Kidney glomerular epithelial cell (primary cell): ENCODE measurements around the gene MIGA1.
"Not testable (repeated sequence)": the region's sequence is repeated elsewhere in the genome, so short reads cannot be mapped to it uniquely, and the experiment has no call there.

ENCODE experiments used
- DNase-seq: peaks from one replicate; lab custom pipeline; 2025; lab: John Stamatoyannopoulos, UW

Gene MIGA1

GRCh38 chr1:77797991-77798390 is 18.5 kb downstream of the MIGA1 start:
- peak; percentile 21 for DNase-seq

- no peak for DNase-seq
Measured at GRCh38 chr1:77802026-77802425, 22.6 kb downstream of the MIGA1 start.

- no peak for DNase-seq
Measured at GRCh38 chr1:77803371-77803770, 23.9 kb downstream of the MIGA1 start.

DNA sequence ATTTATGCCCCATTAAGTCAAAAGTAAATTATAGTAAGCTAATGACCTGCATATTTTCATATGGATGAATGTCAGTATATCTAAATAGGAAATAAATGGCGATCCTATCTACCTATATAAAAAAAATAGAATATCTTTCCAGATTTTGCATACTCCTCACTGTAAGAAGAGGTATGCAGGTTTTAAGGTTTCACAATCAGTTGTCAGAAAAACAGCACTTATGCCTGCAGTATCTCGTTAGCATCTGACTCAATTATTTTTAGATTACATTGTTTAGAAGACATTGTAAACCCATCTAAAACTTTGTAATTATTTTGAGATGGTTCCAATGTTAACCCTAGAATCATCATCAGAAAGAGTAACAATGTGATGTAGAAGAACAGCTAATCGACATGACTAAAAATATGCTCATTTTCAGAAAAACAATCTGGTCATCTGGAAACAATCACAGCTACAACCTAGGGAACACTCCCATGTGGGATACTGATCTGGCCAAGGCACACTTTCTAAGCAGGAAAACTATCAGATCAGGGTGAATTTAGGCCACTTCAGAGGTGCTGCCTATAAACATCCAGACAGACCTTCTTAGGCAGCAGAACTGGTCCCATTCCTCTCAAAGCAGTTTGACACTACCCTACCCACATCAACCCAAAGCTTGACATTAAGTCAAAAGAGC is 30.5 kb downstream of the MIGA1 start:
- DNase-seq, result not testable (repeated sequence)

- DNase-seq, result not testable (repeated sequence)
Measured at GRCh38 chr1:77811589-77811988, 32.1 kb downstream of the MIGA1 start.

GRCh38 chr1:77817368-77818209 is 38.1 kb downstream of the MIGA1 start:
- no peak for DNase-seq

- no peak for DNase-seq
Measured at GRCh38 chr1:77820121-77820520, 40.7 kb downstream of the MIGA1 start.

DNA sequence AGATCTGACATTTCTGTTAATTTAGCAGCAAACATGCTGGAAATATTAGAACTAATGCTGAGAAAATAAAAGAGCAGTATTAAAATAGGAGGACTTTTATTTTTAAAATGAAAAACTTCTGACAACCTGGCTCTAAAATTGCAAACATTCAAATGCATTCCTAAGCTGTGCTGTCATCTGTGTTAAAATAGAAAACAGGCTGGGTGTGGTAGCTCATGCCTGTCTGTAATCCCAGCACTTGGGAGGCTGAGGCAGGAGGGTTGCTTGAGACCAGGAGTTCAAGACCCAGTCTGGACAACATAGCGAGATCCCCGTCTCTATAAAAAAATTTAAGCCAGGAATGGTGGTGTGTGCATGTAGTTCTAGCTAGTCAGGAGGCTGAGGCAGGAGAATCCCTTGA is 44.6 kb downstream of the MIGA1 start:
- peak; percentile 63 for DNase-seq

DNA sequence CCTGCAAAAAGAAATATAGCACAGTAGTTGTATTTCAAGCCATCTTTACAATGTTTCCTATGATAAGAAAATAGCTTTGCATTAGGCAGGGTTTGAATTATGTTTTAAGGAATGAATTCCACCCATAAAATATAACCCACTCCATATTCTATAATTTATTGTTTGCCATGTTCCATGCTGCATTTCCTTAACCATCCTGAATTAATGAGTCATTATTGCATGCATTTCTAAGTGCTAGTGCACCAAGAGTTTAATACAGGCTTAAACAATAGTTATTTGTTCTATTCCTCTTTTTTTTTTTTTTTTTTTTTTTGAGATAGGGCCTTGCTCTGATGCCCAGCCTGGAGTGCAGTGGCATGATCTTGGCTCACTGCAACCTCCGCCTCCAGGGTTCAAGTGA is 45.2 kb downstream of the MIGA1 start:
- no peak for DNase-seq

DNA sequence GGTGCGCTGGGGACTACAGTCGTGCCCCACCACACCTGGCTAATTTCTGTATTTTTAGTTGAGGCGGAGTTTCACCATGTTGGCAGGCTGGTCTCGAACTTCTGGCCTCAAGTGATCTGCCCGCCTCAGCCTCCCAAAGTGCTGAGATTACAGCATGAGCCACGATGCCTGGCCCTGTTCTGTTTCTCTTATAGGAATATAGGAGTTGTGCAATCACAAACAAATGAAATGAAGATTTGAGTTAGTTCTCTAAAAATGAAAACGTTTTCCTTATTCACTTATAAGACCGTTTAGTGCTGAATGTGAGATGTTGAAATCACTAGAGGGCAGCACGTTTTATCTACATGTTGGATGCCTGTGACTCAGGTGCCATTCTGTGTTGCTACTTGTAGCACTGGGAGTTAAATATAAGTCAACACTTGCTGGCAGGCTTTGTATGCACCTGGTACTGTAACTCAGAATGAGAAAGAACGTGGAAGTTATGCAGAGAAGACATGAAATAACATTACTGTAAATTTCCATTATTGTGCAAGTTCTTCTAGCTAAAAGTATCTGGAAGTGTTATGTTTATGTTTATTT is 45.8 kb downstream of the MIGA1 start:
- peak; percentile 4 for DNase-seq

GRCh38 chr1:77826851-77827250 is 47.4 kb downstream of the MIGA1 start:
- DNase-seq, result not testable (repeated sequence)

GRCh38 chr1:77828098-77828497 is 48.6 kb downstream of the MIGA1 start:
- DNase-seq, result no peak

GRCh38 chr1:77829851-77830250 is 50.4 kb downstream of the MIGA1 start:
- no peak for DNase-seq

DNA sequence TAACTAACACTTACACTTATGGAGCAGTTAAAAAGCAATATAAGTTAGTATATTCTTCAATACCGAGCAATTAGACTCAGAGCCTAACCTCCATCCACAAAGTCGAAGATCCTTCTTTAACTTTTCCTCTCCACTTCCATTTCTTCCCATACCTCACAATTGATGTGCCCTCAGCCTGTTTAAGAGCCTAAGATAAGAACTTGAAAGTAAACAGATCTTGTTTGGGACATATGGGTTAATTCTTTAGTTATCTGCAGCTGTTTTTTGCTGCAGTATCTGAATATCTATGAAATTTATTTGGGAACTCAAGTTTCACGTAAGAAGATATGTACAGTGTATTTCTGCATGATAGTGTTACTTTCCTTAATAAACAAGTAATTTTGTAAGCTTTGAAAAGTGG is 51.5 kb downstream of the MIGA1 start:
- DNase-seq, result no peak

DNA sequence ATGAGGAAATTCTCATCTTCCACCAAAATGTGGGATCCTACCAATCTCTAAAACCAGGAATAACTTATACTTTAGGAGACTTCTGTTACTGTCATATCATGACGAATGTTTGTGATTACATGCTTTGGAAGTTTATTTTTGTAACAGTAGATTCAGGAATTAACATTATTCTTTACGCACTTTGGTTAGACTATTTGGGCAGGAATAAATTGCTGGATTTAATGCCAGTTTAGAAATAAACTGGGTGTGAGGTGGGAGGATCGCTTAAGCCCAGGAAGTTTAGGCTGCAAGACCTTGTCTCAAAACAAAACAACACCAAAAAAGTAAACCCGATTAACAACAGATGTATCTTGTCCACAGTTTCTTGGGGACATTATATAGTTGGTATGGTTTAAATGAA is 52.1 kb downstream of the MIGA1 start:
- no peak for DNase-seq

DNA sequence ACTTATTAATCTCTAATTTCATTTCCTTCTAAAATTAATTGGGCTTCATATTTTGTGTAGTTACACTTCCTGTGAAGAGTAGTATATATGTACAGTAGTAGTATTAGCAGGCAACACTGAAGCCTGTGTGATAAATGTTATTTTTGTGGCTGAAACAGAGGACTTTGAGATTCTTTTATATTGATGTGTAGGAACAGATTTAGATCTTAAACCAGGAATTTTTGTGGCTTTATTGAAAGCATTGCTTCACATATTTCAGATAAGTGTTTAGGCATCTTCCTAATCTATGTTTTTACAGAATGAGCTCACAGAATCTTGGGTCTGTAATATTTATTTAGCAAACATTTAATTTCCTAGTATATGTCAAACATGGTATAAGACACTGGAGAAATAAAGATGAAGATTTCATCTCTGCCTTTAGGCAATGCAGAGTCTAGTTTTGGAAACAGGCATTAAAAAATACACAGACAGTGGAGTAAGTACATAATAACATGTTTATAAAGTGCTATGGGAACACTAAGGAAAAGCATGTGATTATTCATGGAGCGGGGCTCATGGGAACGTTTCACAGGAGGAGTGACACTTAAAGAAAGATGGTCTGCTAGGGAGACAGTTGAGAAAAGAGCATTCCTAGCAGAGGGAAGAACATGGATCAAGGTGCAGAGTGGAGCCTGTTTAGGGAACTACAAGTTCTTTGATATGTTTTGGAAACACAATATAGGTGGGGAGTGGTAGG is 52.7 kb downstream of the MIGA1 start:
- DNase-seq, result peak; percentile 6

DNA sequence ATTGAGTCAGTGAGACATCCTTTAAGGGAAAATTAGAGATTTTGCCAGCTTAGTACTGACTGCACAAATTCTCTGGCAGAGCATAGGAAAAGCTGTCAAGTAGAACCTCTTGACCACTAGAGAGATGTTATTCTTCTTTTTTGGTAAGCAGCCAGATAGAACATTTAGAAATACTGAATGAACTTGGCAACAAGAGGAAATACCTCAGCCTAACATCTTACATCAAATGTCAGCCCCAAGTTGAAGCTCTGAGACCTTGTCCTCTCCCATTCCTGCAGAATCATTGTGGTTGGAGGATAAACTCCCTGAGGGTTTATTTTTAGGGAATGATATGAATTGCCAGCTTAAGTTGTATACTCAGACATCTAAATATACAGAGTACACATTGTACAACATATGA is 53.5 kb downstream of the MIGA1 start:
- peak; percentile 63 for DNase-seq

- DNase-seq, result no peak
Measured at GRCh38 chr1:77833521-77834100, 54.2 kb downstream of the MIGA1 start.

DNA sequence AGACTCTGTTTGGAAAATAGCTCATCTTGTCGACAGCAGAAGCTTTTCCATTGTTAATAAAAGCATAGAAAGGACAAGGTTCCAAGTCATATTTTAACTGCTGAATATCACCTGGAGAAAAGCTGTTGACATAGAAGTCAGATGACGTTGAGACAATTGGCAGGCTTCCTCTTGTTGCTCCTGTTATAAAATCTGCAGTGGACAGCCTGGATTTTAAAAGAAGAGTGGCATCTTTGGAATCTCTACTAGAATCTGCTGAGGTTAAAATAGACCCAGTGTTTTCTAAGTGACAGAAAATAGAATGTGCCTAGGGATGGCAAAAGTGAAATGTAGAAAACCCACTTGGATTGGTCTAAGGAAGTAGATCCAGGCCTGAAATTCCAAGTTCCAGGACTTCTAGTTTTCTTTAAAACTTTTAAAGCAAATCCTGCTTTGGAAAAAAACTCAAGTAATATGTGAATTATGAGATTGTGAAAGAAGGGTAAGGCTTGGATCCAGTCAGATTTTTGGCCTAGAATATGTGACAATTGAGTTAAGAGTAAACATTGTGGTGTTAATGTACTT is 55.4 kb downstream of the MIGA1 start:
- DNase-seq, result peak; percentile 7

GRCh38 chr1:77841574-77841973 is 62.1 kb downstream of the MIGA1 start:
- DNase-seq, result no peak

DNA sequence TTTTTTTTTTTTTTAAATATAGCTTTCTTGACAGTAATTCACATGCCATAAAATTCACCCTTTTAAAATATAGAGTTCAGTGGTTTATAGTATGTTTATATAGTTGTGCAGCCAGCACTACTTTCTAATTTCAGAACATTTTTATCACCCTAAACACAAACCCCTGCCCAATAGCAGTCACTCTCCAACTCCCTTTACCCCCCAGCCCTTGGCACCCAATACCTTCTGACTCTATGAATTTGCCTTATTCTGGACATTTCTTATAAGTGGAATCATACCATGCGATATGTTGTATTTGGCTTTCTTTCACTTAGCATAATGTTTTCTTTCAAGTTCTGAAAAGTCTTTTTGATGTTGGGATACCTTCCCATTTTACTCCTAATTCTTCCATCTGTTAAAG is 66.5 kb downstream of the MIGA1 start:
- no peak for DNase-seq

GRCh38 chr1:77846966-77847365 is 67.5 kb downstream of the MIGA1 start:
- no peak for DNase-seq
